HEK293 (cell line): Measurements from ENCODE around the gene CCT3.
A peak's percentile ranks its signal among the peaks of the same experiment; 100 is the strongest.
"Not testable (repeated sequence)": the region's sequence is repeated elsewhere in the genome, so short reads cannot be mapped to it uniquely, and the experiment has no call there.

Experiments used
- CTCF ChIA-PET: fragments of 350-600 bp; formaldehyde crosslinking; extraction: SDS; loops from one replicate; lab custom pipeline; 2021; ENCODE audit warnings: antibody characterized with exemption; lab: Yijun Ruan, JAX
- POLR2A ChIA-PET: fragments of 300-600 bp; formaldehyde crosslinking; extraction: SDS; loops from one replicate; lab custom pipeline; 2020; ENCODE audit warnings: antibody characterized with exemption, inconsistent platforms; lab: Yijun Ruan, JAX
- H3K27ac ChIP-seq: fragments of 200-500 bp; sonication (Bioruptor generic); 2 replicates; pipeline ENCODE4 v1.5.1; 2014; ENCODE audit warnings: low read depth, low read length, control low read depth, inconsistent platforms; ENCODE audit errors: extremely low read depth
- H3K36me3 ChIP-seq, 2 experiments: fragments of 200-500 bp in 1 of 2; sonication (Bioruptor generic) in 1 of 2; 1 replicate in 1 of 2; 2 replicates in 1 of 2; pipeline ENCODE4 v1.5.1; 2014 to 2017; ENCODE audit warnings: inconsistent platforms in 2 of 2, low read length in 2 of 2; ENCODE audit not compliant: control insufficient read depth in 2 of 2, insufficient read depth in 1 of 2
- H3K4me1 ChIP-seq: fragments of 200-500 bp; sonication (Bioruptor generic); 2 replicates; pipeline ENCODE4 v1.5.1; 2014; ENCODE audit warnings: mild to moderate bottlenecking, low read length, inconsistent platforms; ENCODE audit not compliant: control insufficient read depth, insufficient read depth
- H3K4me3 ChIP-seq: 2 replicates; pipeline ENCODE4 v1.5.1; 2011; ENCODE audit warnings: low read depth, mild to moderate bottlenecking, control low read depth, low read length, moderate library complexity
- H3K9me3 ChIP-seq: fragments of 200-500 bp; sonication (Bioruptor generic); 2 replicates; pipeline ENCODE4 v1.5.1; 2014; ENCODE audit warnings: low read depth, low read length, inconsistent platforms; ENCODE audit not compliant: control insufficient read depth, insufficient read depth
- GLI4 ChIP-seq: fragments of 450-650 bp; formaldehyde crosslinking; IDR thresholded peaks from 2 replicates; pipeline ENCODE4 v1.5.1; 2016; ENCODE audit warnings: missing biosample characterization, missing genetic modification characterization
- KLF10 ChIP-seq: fragments of 450-650 bp; IDR thresholded peaks from 2 replicates; pipeline ENCODE4 v1.5.1; 2018; ENCODE audit warnings: missing biosample characterization, mild to moderate bottlenecking, missing genetic modification characterization
- KLF7 ChIP-seq: fragments of 450-650 bp; formaldehyde crosslinking; IDR thresholded peaks from 2 replicates; pipeline ENCODE4 v1.5.1; 2016; ENCODE audit warnings: missing biosample characterization, missing genetic modification characterization, borderline replicate concordance
- SETDB1 ChIP-seq: IDR thresholded peaks from one replicate; pipeline ENCODE4 v1.6.1; 2017; ENCODE audit warnings: mild to moderate bottlenecking, low read length, moderate library complexity, mixed read lengths; ENCODE audit not compliant: insufficient read length
- ZBTB20 ChIP-seq: fragments of 450-650 bp; formaldehyde crosslinking; IDR thresholded peaks from 2 replicates; pipeline ENCODE4 v1.5.1; 2016; ENCODE audit warnings: missing biosample characterization, missing genetic modification characterization
- ZBTB8A ChIP-seq: fragments of 450-650 bp; formaldehyde crosslinking; IDR thresholded peaks from 2 replicates; pipeline ENCODE4 v1.5.1; 2016; ENCODE audit warnings: missing biosample characterization, missing genetic modification characterization
- ZFHX2 ChIP-seq: fragments of 450-650 bp; formaldehyde crosslinking; conservative IDR thresholded peaks from 2 replicates; pipeline ENCODE4 v1.5.1; 2016; ENCODE audit warnings: missing biosample characterization, missing genetic modification characterization
- ZNF121 ChIP-seq: fragments of 450-650 bp; formaldehyde crosslinking; IDR thresholded peaks from 2 replicates; pipeline ENCODE4 v1.5.1; 2016; ENCODE audit warnings: missing biosample characterization, missing genetic modification characterization
- ZNF2 ChIP-seq: fragments of 450-650 bp; formaldehyde crosslinking; IDR thresholded peaks from 2 replicates; pipeline ENCODE4 v1.5.1; 2016; ENCODE audit warnings: missing biosample characterization, missing genetic modification characterization
- ZNF341 ChIP-seq: fragments of 450-650 bp; formaldehyde crosslinking; IDR thresholded peaks from 2 replicates; pipeline ENCODE4; 2016; ENCODE audit warnings: low read depth, missing biosample characterization, missing genetic modification characterization
- ZNF48 ChIP-seq: fragments of 450-650 bp; formaldehyde crosslinking; IDR thresholded peaks from 2 replicates; pipeline ENCODE4 v1.5.1; 2016; ENCODE audit warnings: missing biosample characterization, missing genetic modification characterization
- ZNF488 ChIP-seq: fragments of 450-650 bp; formaldehyde crosslinking; IDR thresholded peaks from 2 replicates; pipeline ENCODE4 v1.5.1; 2016; ENCODE audit warnings: missing biosample characterization, missing genetic modification characterization
- ZNF518A ChIP-seq: fragments of 450-650 bp; formaldehyde crosslinking; conservative IDR thresholded peaks from 2 replicates; pipeline ENCODE4 v1.5.1; 2016; ENCODE audit warnings: low read depth, missing biosample characterization, missing genetic modification characterization
- ZNF623 ChIP-seq: fragments of 450-650 bp; formaldehyde crosslinking; IDR thresholded peaks from 2 replicates; pipeline ENCODE4 v1.5.1; 2016; ENCODE audit warnings: missing biosample characterization, missing genetic modification characterization
- ZNF624 ChIP-seq: fragments of 450-650 bp; formaldehyde crosslinking; IDR thresholded peaks from 2 replicates; pipeline ENCODE4 v1.5.1; 2017; ENCODE audit warnings: missing biosample characterization, missing genetic modification characterization
- ZNF658 ChIP-seq: fragments of 450-650 bp; formaldehyde crosslinking; IDR thresholded peaks from 2 replicates; pipeline ENCODE4; 2016; ENCODE audit warnings: missing biosample characterization, missing genetic modification characterization
- ZNF707 ChIP-seq: fragments of 450-650 bp; formaldehyde crosslinking; IDR thresholded peaks from 2 replicates; pipeline ENCODE4 v1.5.1; 2016; ENCODE audit warnings: missing biosample characterization, missing genetic modification characterization
- ZNF776 ChIP-seq: fragments of 450-650 bp; formaldehyde crosslinking; IDR thresholded peaks from 2 replicates; pipeline ENCODE4 v1.5.0; 2017; ENCODE audit warnings: missing biosample characterization, missing genetic modification characterization, borderline replicate concordance
- ZNF837 ChIP-seq: fragments of 450-650 bp; formaldehyde crosslinking; IDR thresholded peaks from 2 replicates; pipeline ENCODE4 v1.5.1; 2016; ENCODE audit warnings: missing biosample characterization, missing genetic modification characterization
- ZSCAN30 ChIP-seq: fragments of 450-650 bp; IDR thresholded peaks from 2 replicates; pipeline ENCODE4 v1.5.1; 2018; ENCODE audit warnings: missing biosample characterization, mild to moderate bottlenecking, missing genetic modification characterization, moderate library complexity
- TF ChIP-seq, protein P1 (sequence below): fragments of 450-650 bp; formaldehyde crosslinking; IDR thresholded peaks from 2 replicates; pipeline ENCODE4 v1.5.1; 2017; ENCODE audit warnings: missing biosample characterization, mild to moderate bottlenecking, missing genetic modification characterization, moderate library complexity

The CCT3 gene

GRCh38 chr1:156369685-156370286 lies 31.7 kb upstream of the CCT3 start:
- TF ChIP-seq ZNF341 (tag by site-specific recombination) = peak; percentile 21; the same call in 1 of the 2 replicates
- H3K4me3 ChIP-seq, H3K4me1 ChIP-seq, POLR2A ChIA-PET, H3K9me3 ChIP-seq, H3K36me3 ChIP-seq, H3K27ac ChIP-seq: not testable (repeated sequence)
- CTCF ChIA-PET = interaction anchor here (1.1 to 5.7 kb wide), 4 partner anchors 10 to 76 kb away, joined by 3 to 34 read pairs (median 8); no protein-coding TSS in a partner anchor

DNA sequence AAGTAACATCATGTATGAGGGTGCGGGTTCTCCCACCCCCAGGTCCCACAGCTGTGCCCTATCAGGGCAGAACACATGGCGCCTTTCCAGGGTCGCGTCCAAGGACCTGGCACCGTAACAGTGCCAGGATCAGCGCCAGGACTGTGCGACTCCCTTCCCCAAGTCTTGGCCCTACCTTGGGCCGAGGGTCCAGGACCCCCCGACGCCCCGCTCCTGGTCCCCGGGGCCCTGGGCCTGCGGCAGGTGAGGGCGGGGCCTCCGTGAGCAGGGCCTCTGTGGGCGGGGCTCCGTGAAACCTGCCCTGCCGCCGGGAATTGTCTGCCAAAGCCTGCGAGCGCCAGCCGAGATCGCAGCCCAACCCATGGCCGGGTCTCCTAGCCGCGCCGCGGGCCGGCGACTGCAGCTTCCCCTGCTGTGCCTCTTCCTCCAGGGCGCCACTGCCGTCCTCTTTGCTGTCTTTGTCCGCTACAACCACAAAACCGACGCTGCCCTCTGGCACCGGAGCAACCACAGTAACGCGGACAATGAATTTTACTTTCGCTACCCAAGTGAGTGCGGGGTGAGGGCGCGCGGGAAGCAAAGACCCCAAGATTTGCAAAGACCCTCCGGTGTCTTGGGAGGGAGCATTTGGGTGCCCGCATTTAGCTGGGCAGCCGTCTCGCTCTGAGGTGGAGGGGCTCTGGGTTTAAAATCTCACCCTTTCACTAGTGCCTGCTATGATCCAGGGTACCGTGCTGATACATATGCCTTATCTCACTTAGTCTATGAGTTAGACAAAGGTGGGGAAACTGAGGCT lies 31.0 kb upstream of the CCT3 start, which contains the start of gene RHBG:
TSS of gene RHBG (plus strand) at position 323 of the 796 bp plus-strand sequence. CDS start at position 362, 39 bp downstream.
- CTCF ChIA-PET = interaction anchor here (1.0 to 5.7 kb wide), 3 partner anchors 9 to 77 kb away, joined by 3 to 34 read pairs (median 11); no protein-coding TSS in a partner anchor
- Histone ChIP-seq H3K9me3 (no peaks in the 10 kb centered on the region), H3K4me1 (no peaks in the 10 kb centered on the region), H3K36me3 (no peaks in the 10 kb centered on the region), H3K4me3 (peak within 1 kb of the TSS; percentile 15), H3K27ac (no peak within 1 kb of the TSS)
- POLR2A ChIA-PET = no interaction called here
- TF ChIP-seq GLI4 (tag by site-specific recombination) = no peak
- TF ChIP-seq ZNF488 (tag by site-specific recombination) = no peak
- peak; percentile 80 for TF ChIP-seq ZBTB20 (tag by site-specific recombination)
- no peak for TF ChIP-seq ZNF341 (tag by site-specific recombination)
- TF ChIP-seq ZNF707 (tag by site-specific recombination) = peak; percentile 52; the same call in 1 of the 2 replicates
- TF ChIP-seq, protein P1, sequence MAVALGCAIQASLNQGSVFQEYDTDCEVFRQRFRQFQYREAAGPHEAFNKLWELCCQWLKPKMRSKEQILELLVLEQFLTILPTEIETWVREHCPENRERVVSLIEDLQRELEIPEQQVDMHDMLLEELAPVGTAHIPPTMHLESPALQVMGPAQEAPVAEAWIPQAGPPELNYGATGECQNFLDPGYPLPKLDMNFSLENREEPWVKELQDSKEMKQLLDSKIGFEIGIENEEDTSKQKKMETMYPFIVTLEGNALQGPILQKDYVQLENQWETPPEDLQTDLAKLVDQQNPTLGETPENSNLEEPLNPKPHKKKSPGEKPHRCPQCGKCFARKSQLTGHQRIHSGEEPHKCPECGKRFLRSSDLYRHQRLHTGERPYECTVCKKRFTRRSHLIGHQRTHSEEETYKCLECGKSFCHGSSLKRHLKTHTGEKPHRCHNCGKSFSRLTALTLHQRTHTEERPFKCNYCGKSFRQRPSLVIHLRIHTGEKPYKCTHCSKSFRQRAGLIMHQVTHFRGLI (tag by site-specific recombination) = peak; percentile 48; the same call in 1 of the 2 replicates
- TF ChIP-seq KLF10 (tag by site-specific recombination) = no peak

- ChIA-PET POLR2A (no interaction called here), CTCF (interaction anchor here (1.0 kb wide), 1 partner anchor 78 kb away, joined by 3 read pairs; no protein-coding TSS in a partner anchor)
- H3K4me1 ChIP-seq = no peaks in the 10 kb centered on the region
- TF ChIP-seq ZBTB8A (tag by site-specific recombination) (no peak), ZFHX2 (tag by site-specific recombination) (no peak), ZNF121 (tag by site-specific recombination) (no peak), ZNF2 (tag by site-specific recombination) (no peak), ZSCAN30 (no peak), SETDB1 (no peak), ZNF48 (tag by site-specific recombination) (no peak), ZNF623 (tag by site-specific recombination) (no peak), ZNF776 (tag by site-specific recombination) (no peak), ZNF658 (tag by site-specific recombination) (no peak), ZNF837 (no peak), ZNF518A (tag by site-specific recombination) (no peak), ZNF624 (tag by site-specific recombination) (no peak), KLF7 (tag by site-specific recombination) (no peak)
These were observed 30.1 kb upstream of the CCT3 start for GRCh38 chr1:156368157-156368658.

More at GRCh38 chr1:156368157-156368658, 30.1 kb upstream of the CCT3 start:
- Histone ChIP-seq H3K36me3 (no peaks in the 10 kb centered on the region), H3K27ac (no peak overlapping the region), H3K4me3 (no peak overlapping the region), H3K9me3 (no peaks in the 10 kb centered on the region)
